ENCODE measurements around the gene ATG16L2.

ATG16L2 gene

GRCh38 chr11:72841397-72841796, 27.2 kb downstream of the ATG16L2 start:
- no peak for TF ChIP-seq ZNF274 (IDR thresholded peaks at IDR 0.05; ENCODE audit: low read depth, low read length)
- no peak for TF ChIP-seq YY1 (IDR thresholded peaks at IDR 0.05; ENCODE audit: insufficient read depth, insufficient read length)
- TF ChIP-seq SUZ12 (IDR thresholded peaks at IDR 0.05; ENCODE audit: extremely low read depth, insufficient read depth, insufficient read length), result no peak
- Histone ChIP-seq H3K36me3 (ENCODE audit: insufficient read depth, insufficient read length, low read length) (peaks cover 8% of the 10 kb centered on the region), H3K9ac (ENCODE audit: insufficient read length, low read depth) (no peak overlapping the region), H3K4me1 (ENCODE audit: insufficient read depth, insufficient read length) (no peaks in the 10 kb centered on the region), H3K4me3 (ENCODE audit: insufficient read length, low read depth) (no peak overlapping the region), H3K9me3 (ENCODE audit: insufficient read depth, low read length) (no peaks in the 10 kb centered on the region), H3K27me3 (ENCODE audit: insufficient read depth, insufficient read length) (no peaks in the 10 kb centered on the region)
- DNase-seq (ENCODE audit: low read depth, low spot score), result no peak

- DNase-seq (ENCODE audit: low read depth, low spot score), result no peak
- no peaks in the 10 kb centered on the region for H3K4me1 ChIP-seq (ENCODE audit: insufficient read depth, insufficient read length)
- TF ChIP-seq SUZ12 (IDR thresholded peaks at IDR 0.05; ENCODE audit: extremely low read depth, insufficient read depth, insufficient read length) (no peak), YY1 (IDR thresholded peaks at IDR 0.05; ENCODE audit: insufficient read depth, insufficient read length) (no peak), ZNF274 (IDR thresholded peaks at IDR 0.05; ENCODE audit: low read depth, low read length) (no peak)
- no peak overlapping the region for H3K4me3 ChIP-seq (ENCODE audit: insufficient read length, low read depth)
- H3K9me3 ChIP-seq (ENCODE audit: insufficient read depth, low read length), result no peaks in the 10 kb centered on the region
- no peaks in the 10 kb centered on the region for H3K27me3 ChIP-seq (ENCODE audit: insufficient read depth, insufficient read length)
- H3K36me3 ChIP-seq (ENCODE audit: insufficient read depth, insufficient read length, low read length), result peaks cover 8% of the 10 kb centered on the region
- no peak overlapping the region for H3K9ac ChIP-seq (ENCODE audit: insufficient read length, low read depth)
Observed at GRCh38 chr11:72842126-72842525, 27.9 kb downstream of the ATG16L2 start.

DNA sequence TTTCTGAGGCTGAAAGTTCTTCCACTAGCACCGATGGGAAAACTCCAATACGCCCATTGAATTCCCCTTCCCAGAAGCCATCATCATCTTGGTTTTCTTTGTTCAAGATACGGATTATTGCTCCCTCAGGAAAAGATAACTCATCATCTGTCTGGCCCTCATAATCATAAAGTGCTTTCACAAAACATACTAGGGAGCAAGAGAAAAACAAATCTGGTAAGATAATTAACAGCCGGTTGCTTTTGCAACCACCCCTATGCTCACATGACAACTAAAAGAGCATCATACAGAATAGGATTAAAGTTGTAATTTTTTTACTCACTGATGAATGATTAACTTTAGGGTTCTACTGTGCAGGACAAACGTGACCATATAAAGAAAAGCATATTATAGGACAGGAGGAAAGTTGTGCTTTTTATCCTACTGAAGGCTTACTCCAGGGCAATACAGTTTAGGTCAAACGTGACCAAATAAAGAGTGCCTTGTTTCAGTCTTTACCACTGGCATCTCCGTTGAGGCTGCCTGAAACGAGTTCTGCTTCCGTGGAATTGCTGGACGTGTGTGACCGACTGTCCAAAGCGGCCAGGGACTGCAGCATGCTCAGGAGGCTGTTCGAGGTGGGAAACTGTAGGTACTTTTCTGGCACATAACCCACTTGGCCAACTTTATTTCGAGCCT, 28.6 kb downstream of the ATG16L2 start:
- no peak overlapping the region for H3K4me3 ChIP-seq (ENCODE audit: insufficient read length, low read depth)
- no peaks in the 10 kb centered on the region for H3K4me1 ChIP-seq (ENCODE audit: insufficient read depth, insufficient read length)
- TF ChIP-seq YY1 (IDR thresholded peaks at IDR 0.05; ENCODE audit: insufficient read depth, insufficient read length) (no peak), SUZ12 (IDR thresholded peaks at IDR 0.05; ENCODE audit: extremely low read depth, insufficient read depth, insufficient read length) (no peak), ZNF274 (IDR thresholded peaks at IDR 0.05; ENCODE audit: low read depth, low read length) (no peak)
- no peak overlapping the region for H3K9ac ChIP-seq (ENCODE audit: insufficient read length, low read depth)
- no peaks in the 10 kb centered on the region for H3K27me3 ChIP-seq (ENCODE audit: insufficient read depth, insufficient read length)
- DNase-seq (ENCODE audit: low read depth, low spot score), result no peak
- H3K9me3 ChIP-seq (ENCODE audit: insufficient read depth, low read length), result no peaks in the 10 kb centered on the region
- H3K36me3 ChIP-seq (ENCODE audit: insufficient read depth, insufficient read length, low read length), result peaks cover 6% of the 10 kb centered on the region

GRCh38 chr11:72844356-72844755, 30.1 kb downstream of the ATG16L2 start:
- TF ChIP-seq YY1 (IDR thresholded peaks at IDR 0.05; ENCODE audit: insufficient read depth, insufficient read length), result no peak
- no peak for TF ChIP-seq ZNF274 (IDR thresholded peaks at IDR 0.05; ENCODE audit: low read depth, low read length)
- TF ChIP-seq SUZ12 (IDR thresholded peaks at IDR 0.05; ENCODE audit: extremely low read depth, insufficient read depth, insufficient read length), result no peak
- no peak overlapping the region for H3K4me3 ChIP-seq (ENCODE audit: insufficient read length, low read depth)
- no peaks in the 10 kb centered on the region for H3K4me1 ChIP-seq (ENCODE audit: insufficient read depth, insufficient read length)
- no peaks in the 10 kb centered on the region for H3K36me3 ChIP-seq (ENCODE audit: insufficient read depth, insufficient read length, low read length)
- no peak for DNase-seq (ENCODE audit: low read depth, low spot score)
- no peak overlapping the region for H3K9ac ChIP-seq (ENCODE audit: insufficient read length, low read depth)
- no peaks in the 10 kb centered on the region for H3K9me3 ChIP-seq (ENCODE audit: insufficient read depth, low read length)
- no peaks in the 10 kb centered on the region for H3K27me3 ChIP-seq (ENCODE audit: insufficient read depth, insufficient read length)

DNA sequence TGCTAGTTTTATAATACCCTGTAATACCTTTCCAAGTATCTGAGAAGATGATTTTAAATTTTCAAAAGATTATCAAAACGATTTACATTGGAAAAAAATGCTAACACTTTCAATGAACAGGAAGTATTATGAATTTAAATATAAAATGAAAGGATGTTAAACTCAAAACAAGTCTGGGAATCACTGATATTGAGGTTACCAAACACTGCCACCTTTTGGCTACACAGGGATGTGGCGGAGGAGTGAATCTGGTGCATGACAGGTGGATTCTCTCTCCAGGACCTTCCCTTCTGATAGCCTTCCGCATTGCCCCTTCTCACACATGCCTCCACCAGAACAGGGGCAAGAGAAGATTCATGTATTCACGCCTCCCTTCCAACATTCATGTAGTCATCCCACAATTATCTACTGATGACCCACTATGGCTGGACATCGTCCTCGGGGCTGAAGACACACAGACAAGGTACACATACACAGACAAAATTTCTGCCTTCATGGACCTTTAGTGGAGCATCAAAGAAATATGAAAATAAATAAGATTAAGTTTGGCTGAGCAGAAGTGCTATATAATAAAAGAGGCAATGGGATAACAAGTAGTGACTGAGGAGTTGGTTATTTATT, 34.7 kb downstream of the ATG16L2 start:
- TF ChIP-seq SUZ12 (IDR thresholded peaks at IDR 0.05; ENCODE audit: extremely low read depth, insufficient read depth, insufficient read length), result no peak
- no peak for TF ChIP-seq YY1 (IDR thresholded peaks at IDR 0.05; ENCODE audit: insufficient read depth, insufficient read length)
- TF ChIP-seq ZNF274 (IDR thresholded peaks at IDR 0.05; ENCODE audit: low read depth, low read length), result no peak
- Histone ChIP-seq H3K4me3 (ENCODE audit: insufficient read length, low read depth) (no peak overlapping the region), H3K36me3 (ENCODE audit: insufficient read depth, insufficient read length, low read length) (no peaks in the 10 kb centered on the region), H3K9ac (ENCODE audit: insufficient read length, low read depth) (no peak overlapping the region), H3K4me1 (ENCODE audit: insufficient read depth, insufficient read length) (no peaks in the 10 kb centered on the region), H3K9me3 (ENCODE audit: insufficient read depth, low read length) (no peaks in the 10 kb centered on the region), H3K27me3 (ENCODE audit: insufficient read depth, insufficient read length) (no peaks in the 10 kb centered on the region)
- DNase-seq (ENCODE audit: low read depth, low spot score), result peak; percentile 22

DNA sequence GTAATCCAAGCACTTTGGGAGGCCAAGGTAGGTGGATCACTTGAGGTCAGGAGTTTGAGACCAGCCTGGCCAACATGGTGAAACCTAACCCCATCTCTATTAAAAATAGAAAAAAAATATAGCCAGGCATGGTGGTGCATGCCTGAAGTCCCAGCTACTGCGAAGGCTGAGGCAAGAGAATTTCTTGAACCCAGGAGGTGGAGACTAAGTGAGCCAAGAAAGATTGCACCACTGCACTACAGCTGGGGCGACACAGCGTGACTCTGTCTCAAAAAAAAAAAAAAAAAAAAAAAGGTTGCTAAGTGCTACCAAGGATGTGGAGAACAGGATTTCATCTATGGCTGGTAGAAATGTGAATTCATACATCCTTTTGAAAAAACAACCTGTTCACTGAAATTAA, 36.6 kb downstream of the ATG16L2 start:
- no peaks in the 10 kb centered on the region for H3K9me3 ChIP-seq (ENCODE audit: insufficient read depth, low read length)
- TF ChIP-seq SUZ12 (IDR thresholded peaks at IDR 0.05; ENCODE audit: extremely low read depth, insufficient read depth, insufficient read length) (no peak), YY1 (IDR thresholded peaks at IDR 0.05; ENCODE audit: insufficient read depth, insufficient read length) (no peak), ZNF274 (IDR thresholded peaks at IDR 0.05; ENCODE audit: low read depth, low read length) (no peak)
- H3K27me3 ChIP-seq (ENCODE audit: insufficient read depth, insufficient read length), result no peaks in the 10 kb centered on the region
- H3K36me3 ChIP-seq (ENCODE audit: insufficient read depth, insufficient read length, low read length), result no peaks in the 10 kb centered on the region
- H3K9ac ChIP-seq (ENCODE audit: insufficient read length, low read depth), result no peak overlapping the region
- H3K4me1 ChIP-seq (ENCODE audit: insufficient read depth, insufficient read length), result no peaks in the 10 kb centered on the region
- no peak for DNase-seq (ENCODE audit: low read depth, low spot score)
- no peak overlapping the region for H3K4me3 ChIP-seq (ENCODE audit: insufficient read length, low read depth)

GRCh38 chr11:72851726-72852125, 37.5 kb downstream of the ATG16L2 start:
- H3K27me3 ChIP-seq (ENCODE audit: insufficient read depth, insufficient read length), result no peaks in the 10 kb centered on the region
- DNase-seq (ENCODE audit: low read depth, low spot score), result no peak
- H3K4me3 ChIP-seq (ENCODE audit: insufficient read length, low read depth), result no peak overlapping the region
- H3K36me3 ChIP-seq (ENCODE audit: insufficient read depth, insufficient read length, low read length), result no peaks in the 10 kb centered on the region
- no peak overlapping the region for H3K9ac ChIP-seq (ENCODE audit: insufficient read length, low read depth)
- TF ChIP-seq YY1 (IDR thresholded peaks at IDR 0.05; ENCODE audit: insufficient read depth, insufficient read length) (no peak), ZNF274 (IDR thresholded peaks at IDR 0.05; ENCODE audit: low read depth, low read length) (no peak), SUZ12 (IDR thresholded peaks at IDR 0.05; ENCODE audit: extremely low read depth, insufficient read depth, insufficient read length) (no peak)
- no peaks in the 10 kb centered on the region for H3K9me3 ChIP-seq (ENCODE audit: insufficient read depth, low read length)
- H3K4me1 ChIP-seq (ENCODE audit: insufficient read depth, insufficient read length), result no peaks in the 10 kb centered on the region
